AG04450 (cell line): ENCODE results near the gene NXNL2. TPM values are rescaled to one million over a fixed set of nuclear protein-coding genes. Genes with fewer than 3 reads are reported as not detected.

Source experiments
- CTCF ChIA-PET: fragments of 300-600, 350-600 bp; formaldehyde crosslinking; extraction: SDS; loops from one replicate; lab custom pipeline; 2022; ENCODE audit warnings: antibody characterized with exemption, inconsistent platforms; lab: Charles Lee
- POLR2A ChIA-PET: fragments of 350-600 bp; formaldehyde crosslinking; extraction: SDS; loops from one replicate; lab custom pipeline; 2021; ENCODE audit warnings: antibody characterized with exemption, inconsistent platforms; lab: Yijun Ruan, JAX
- DNase-seq: peaks from one replicate; pipeline ENCODE4 v3.0.0-alpha.2; 2011; ENCODE audit warnings: low read depth, low spot score
- H3K27ac ChIP-seq: one replicate; pipeline ENCODE4 v1.5.1; 2012; ENCODE audit warnings: low read depth, low read length, control low read depth
- H3K27me3 ChIP-seq: one replicate; pipeline ENCODE4 v1.6.0; 2012; ENCODE audit warnings: low read length; ENCODE audit not compliant: control insufficient read depth, insufficient read depth
- H3K4me3 ChIP-seq: 2 replicates; pipeline ENCODE4 v1.5.1; 2011; ENCODE audit warnings: mild to moderate bottlenecking, low read depth, low read length, control low read depth
- H3K9me3 ChIP-seq: 2 replicates; pipeline ENCODE4 v1.5.1; 2012; ENCODE audit warnings: low read length; ENCODE audit not compliant: control insufficient read depth, insufficient read depth
- CTCF ChIP-seq: IDR thresholded peaks from 2 replicates; pipeline ENCODE4 v1.5.1; 2011; ENCODE audit warnings: low read depth, low read length, control low read depth, inconsistent platforms
- polyA plus RNA-seq: library from polyadenylated mRNA; depleted of rRNA; stranded (reverse); fragments of >200 nt; gene quantifications from 2 replicates; pipeline ENCODE4 v1.2.3, GENCODE V29; 2011

Gene NXNL2
- polyA plus RNA-seq, 1 experiment: 0.92 TPM

GRCh38 chr9:88574953-88575352, 40.0 kb downstream of the NXNL2 start:
- no peaks in the 10 kb centered on the region for H3K27me3 ChIP-seq
- no peak for DNase-seq
- no peak for TF ChIP-seq CTCF
- H3K4me3 ChIP-seq: no peak overlapping the region
- H3K27ac ChIP-seq: no peak overlapping the region
- ChIA-PET POLR2A (interaction anchor here (0.6 kb wide), 1 partner anchor 12 kb away, joined by 4 read pairs; no protein-coding TSS in a partner anchor), CTCF (interaction anchor here (0.9 kb wide), 1 partner anchor 16 kb away, joined by 3 read pairs; no protein-coding TSS in a partner anchor)
- H3K9me3 ChIP-seq: no peaks in the 10 kb centered on the region

DNA sequence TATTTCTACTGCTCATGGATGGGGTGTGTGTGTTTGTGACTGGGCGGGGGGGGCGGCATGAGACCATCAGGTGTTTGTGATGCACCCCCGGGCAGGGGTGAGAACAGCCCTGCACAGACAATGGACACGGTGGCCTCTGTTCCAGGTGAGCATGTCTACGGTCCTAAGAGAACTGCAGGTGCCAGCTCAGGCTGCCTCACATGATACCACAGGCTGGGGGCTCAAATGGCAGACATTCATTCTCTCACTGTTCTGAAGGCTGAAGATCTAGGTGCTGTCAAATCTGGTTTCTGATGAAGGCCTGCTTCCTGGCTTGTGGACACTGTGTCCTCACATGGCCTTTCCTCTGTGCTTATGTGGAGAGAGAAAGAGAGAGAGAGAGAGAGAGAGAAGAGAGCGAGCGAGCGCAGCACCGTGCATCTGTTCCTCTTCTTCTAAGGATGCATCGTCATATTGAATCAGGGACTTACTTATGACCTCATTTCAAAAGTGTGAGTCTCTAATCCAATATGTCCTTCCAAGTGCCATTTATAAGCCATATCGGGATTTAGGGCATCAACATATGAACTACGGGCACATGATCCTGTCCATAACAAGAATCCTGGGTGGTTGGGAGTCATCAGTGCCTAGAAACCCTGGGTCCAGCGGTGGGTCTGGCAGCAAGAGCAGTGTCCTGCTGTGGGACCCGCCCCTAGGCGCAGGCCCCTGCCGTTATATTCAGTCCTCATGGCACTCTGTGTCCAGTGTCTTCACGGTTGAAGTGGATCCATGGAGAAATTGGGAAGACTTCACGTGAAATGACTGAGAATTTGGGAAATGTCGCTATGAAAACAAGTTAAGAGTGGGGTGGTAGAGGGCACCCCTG, 42.5 kb downstream of the NXNL2 start:
- no peak for DNase-seq
- no peak for TF ChIP-seq CTCF
- POLR2A ChIA-PET: interaction anchor here (0.6 kb wide), 1 partner anchor 702 kb away, joined by 4 read pairs; no protein-coding TSS in a partner anchor
- H3K4me3 ChIP-seq: no peak overlapping the region
- CTCF ChIA-PET: interaction anchor here (0.6 kb wide), 1 partner anchor 479 kb away, joined by 3 read pairs; no protein-coding TSS in a partner anchor
- H3K27ac ChIP-seq: no peak overlapping the region
- H3K27me3 ChIP-seq: no peaks in the 10 kb centered on the region
- no peaks in the 10 kb centered on the region for H3K9me3 ChIP-seq

DNA sequence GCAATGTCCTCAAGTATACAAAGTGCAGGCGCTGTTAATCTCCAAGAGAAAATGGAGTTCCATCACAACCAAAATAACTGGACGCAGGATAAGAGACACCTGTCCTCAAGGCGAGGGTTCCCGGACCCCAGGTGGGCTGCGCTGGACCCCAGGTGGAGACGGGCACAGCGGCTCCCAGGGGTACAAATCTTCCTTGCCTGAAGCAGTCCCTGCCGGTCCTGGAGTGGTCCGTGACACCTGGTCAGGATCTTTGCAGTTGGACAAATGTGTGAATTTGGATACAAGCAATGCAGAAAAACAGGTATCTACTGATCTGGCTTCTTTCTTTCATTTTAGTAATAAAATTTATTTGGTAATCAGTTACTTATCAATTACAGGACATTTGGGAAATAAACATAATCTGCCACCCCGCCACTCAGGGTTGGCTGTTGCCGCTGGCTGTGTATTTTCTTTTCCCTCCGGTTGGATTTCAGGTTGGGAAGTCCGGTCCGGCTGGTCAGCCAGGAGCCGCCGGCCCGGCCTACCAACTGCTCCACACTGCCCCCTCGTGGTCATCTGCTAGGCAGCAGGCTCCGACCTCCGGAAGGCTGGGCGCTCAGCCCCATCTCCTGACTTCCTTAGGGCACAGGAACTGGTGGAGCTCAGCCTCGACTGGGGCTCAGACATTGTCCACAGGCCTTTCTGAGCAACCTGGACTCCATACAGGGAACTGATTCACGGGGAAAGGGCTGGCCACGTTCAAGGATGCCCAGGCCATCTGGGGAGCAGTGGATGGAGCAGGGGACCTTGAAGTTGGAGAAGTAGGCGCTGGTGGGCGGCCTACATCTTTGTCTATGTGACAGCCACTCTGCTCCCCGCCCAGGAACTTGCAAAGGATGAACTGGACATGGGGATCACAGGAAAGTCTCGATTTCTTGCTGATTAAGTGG, 43.4 kb downstream of the NXNL2 start:
- DNase-seq: peak; percentile 43
- Histone ChIP-seq H3K9me3 (peaks cover 5% of the 10 kb centered on the region; the same call in 1 of the 2 replicates), H3K4me3 (no peak overlapping the region), H3K27me3 (no peaks in the 10 kb centered on the region), H3K27ac (no peak overlapping the region)
- peak; percentile 95 for TF ChIP-seq CTCF
- ChIA-PET POLR2A (no interaction called here), CTCF (interaction anchor here (0.5 to 1.3 kb wide), 15 partner anchors 10 to 712 kb away, joined by 3 to 4 read pairs (median 3); no protein-coding TSS in a partner anchor)

DNA sequence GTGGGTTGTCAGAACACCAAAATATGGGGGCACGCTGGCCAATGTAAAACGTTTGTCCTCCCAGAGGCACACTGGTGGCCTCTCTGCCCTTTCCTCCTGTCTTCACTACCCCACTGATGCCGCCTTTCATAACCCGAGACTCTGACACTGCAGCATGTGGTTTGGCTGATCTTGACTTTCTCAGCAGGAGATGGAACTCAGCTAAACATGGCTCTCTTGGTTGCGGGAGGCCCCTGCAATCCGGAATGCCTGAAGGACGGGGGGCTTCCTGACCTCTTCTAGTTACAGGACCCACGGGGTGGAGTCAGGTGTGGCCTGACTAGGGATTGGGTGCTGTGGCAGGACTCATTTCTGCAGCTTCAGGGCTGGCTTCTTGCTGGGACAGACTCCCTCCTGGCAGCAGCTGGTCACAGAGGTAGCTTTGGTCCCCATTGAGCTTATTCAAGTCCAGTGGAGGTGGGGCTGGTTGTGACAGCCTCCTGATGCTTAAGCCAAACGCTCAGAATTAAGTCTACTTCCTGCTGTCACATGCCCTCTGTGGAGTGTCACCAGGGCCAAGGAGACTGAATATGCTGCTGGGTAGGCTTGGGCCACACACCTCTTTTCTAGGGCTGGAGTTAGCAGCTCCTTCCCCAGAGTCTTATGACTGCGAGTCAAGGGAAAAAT, 44.2 kb downstream of the NXNL2 start:
- H3K4me3 ChIP-seq: no peak overlapping the region
- POLR2A ChIA-PET: no interaction called here

More for the DNA sequence above, 44.2 kb downstream of the NXNL2 start:
- CTCF ChIA-PET: interaction anchor here (0.5 to 1.3 kb wide), 16 partner anchors 11 to 713 kb away, joined by 3 to 4 read pairs (median 3); no protein-coding TSS in a partner anchor
- peaks cover 5% of the 10 kb centered on the region; the same call in 1 of the 2 replicates for H3K9me3 ChIP-seq
- TF ChIP-seq CTCF: no peak
- DNase-seq: no peak
- no peaks in the 10 kb centered on the region for H3K27me3 ChIP-seq
- no peak overlapping the region for H3K27ac ChIP-seq
